Left colon (tissue), 2 donors: Measurements from ENCODE around the gene POU6F1. TPM values are rescaled to one million over a fixed set of nuclear protein-coding genes. Genes with fewer than 3 reads are reported as not detected.
"Not testable (repeated sequence)": the region's sequence is repeated elsewhere in the genome, so short reads cannot be mapped to it uniquely, and the experiment has no call there.

ENCODE experiments used
- ATAC-seq: fragments of 200-7000 bp; cut with Tn5 transposase; one replicate; pipeline ENCODE4 v1.9.1; 2020; ENCODE audit warnings: mild to moderate bottlenecking, moderate library complexity
- DNase-seq, 2 donors: peaks; one replicate each; pipeline ENCODE4 v3.0.0-alpha.2; 2020
- intact Hi-C, 2 donors: fragments of 100-400 bp; cut with DNase I in 1 of 2; cut with micrococcal nuclease in 1 of 2; formaldehyde crosslinking; loops; one replicate each; pipeline versions ENCODE4 v1.11.2 to v1.14.0; 2022; cut with DNase I, micrococcal nuclease
- long read RNA-seq: library from polyadenylated mRNA; unstranded; transcript quantifications from one replicate; pipeline ENCODE4 v2.0.0, GENCODE V29; 2021
- total RNA-seq, 2 donors: library from RNA; stranded (reverse); fragmentation: NEBNext Ultra II Directional; extraction: Animal tissue kit (Norgen Biotek cat#: 25700); gene quantifications; one replicate each; pipeline ENCODE4 v1.2.1, GENCODE V29; 2021
- donor health status: DM: no; HTN: no; CAD: no.
- donor health status: DM: yes; HTN: yes; CAD: no.

The POU6F1 gene, protein sequence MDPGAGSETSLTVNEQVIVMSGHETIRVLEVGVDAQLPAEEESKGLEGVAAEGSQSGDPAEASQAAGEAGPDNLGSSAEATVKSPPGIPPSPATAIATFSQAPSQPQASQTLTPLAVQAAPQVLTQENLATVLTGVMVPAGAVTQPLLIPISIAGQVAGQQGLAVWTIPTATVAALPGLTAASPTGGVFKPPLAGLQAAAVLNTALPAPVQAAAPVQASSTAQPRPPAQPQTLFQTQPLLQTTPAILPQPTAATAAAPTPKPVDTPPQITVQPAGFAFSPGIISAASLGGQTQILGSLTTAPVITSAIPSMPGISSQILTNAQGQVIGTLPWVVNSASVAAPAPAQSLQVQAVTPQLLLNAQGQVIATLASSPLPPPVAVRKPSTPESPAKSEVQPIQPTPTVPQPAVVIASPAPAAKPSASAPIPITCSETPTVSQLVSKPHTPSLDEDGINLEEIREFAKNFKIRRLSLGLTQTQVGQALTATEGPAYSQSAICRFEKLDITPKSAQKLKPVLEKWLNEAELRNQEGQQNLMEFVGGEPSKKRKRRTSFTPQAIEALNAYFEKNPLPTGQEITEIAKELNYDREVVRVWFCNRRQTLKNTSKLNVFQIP
- 1 to 10 TPM; 6.3 to 6.9 TPM for total RNA-seq
- long read RNA-seq, partial matches to known transcripts = 0 of 3 reads
- long read RNA-seq, other reads (novel, unspliced or antisense) = 3 of 3 reads

GRCh38 chr12:51217968-51218606 is at the start of gene POU6F1:
Gene POU6F1, minus strand, starts transcription at chr12:51218062. Its CDS starts 11,226 bp downstream, at chr12:51206836.
- intact Hi-C loops = no loop called here
- ATAC-seq = peak; percentile 88
- peak; percentile 65 to 75 for DNase-seq

- intact Hi-C loops = no loop called here
- no peak for DNase-seq
- ATAC-seq = no peak
Observed at GRCh38 chr12:51265024-51265423, 47.2 kb upstream of the POU6F1 start.

DNA sequence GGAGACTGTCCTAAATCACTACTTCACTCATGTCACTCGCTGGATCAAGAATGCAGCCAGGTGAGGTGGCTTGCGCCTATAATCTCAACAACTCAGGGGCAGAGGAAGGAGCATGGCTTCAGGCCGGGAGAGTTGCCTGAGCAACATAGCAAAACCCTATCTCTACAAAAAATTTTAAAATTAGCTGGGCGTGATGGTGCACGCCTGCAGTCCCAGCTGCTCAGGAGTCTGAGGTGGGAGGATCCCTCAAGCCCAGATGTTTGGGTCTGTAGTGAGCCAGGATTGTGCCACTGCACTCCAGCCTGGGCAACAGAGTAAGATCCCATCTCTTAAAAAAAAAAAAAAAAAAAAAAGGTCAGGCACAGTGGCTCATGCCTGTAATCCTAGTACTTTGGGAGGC is 46.4 kb upstream of the POU6F1 start:
- DNase-seq = no peak
- intact Hi-C loops = no loop called here

DNA sequence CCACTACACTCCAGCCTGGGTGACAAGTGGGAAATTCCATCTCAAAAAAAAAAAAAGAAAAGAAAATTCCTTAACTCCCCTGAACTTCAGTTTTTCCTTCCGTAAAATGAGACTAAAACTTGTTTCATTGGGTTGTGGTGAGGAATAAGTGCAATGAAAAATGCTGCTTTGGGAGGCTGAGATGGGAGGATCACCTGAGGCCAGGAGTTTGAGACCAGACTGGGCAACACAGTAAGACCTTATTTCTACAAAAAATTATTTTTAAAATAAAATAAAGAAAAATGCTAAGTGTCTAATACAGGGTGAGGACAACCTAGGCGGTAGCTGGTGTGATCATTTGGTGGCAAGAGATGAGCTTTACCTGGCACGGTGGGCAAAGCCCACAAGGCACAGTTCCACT is 45.5 kb upstream of the POU6F1 start:
- ATAC-seq (no peak), DNase-seq (no peak)
- intact Hi-C loops = no loop called here

More for the DNA sequence above, 46.4 kb upstream of the POU6F1 start:
- ATAC-seq = no peak

GRCh38 chr12:51262758-51263177 is 44.9 kb upstream of the POU6F1 start:
- ATAC-seq = peak; percentile 94
- DNase-seq = peak; percentile 75 to 85
- intact Hi-C loops = no loop called here

DNA sequence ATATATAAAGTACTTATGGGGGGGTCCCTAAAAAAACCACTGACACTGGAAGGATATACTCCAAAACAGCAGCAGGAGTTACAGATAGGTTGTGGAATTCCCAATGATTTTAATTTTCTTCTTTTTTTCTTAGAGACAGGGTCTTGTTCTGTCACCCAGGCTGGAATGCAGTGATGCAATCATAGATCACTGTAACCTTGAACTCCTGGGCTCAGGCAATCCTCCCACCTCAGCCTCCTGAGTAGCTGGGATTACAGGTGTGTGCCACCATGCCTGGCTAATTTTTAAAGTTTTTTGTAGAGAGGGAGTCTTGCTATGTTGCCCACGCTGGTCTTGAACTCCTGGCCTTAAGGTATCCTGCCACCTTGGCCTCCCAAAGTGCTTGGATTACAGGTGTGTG is 41.7 kb upstream of the POU6F1 start:
- ATAC-seq, DNase-seq: not testable (repeated sequence)
- intact Hi-C loops = loop anchor here in 1 of 2 donors (10.0 kb wide), 1 partner anchor 85 kb away; the partner anchor contains the start of gene CELA1

GRCh38 chr12:51254536-51254935 is 36.7 kb upstream of the POU6F1 start:
- ATAC-seq (no peak), DNase-seq (no peak)
- intact Hi-C loops = loop anchor here in 1 of 2 donors (10.0 kb wide), 1 partner anchor 90 kb away; the partner anchor contains the start of gene CELA1

GRCh38 chr12:51253276-51253675 is 35.4 kb upstream of the POU6F1 start:
- ATAC-seq (no peak), DNase-seq (no peak)
- intact Hi-C loops = loop anchor here in 1 of 2 donors (10.0 kb wide), 1 partner anchor 92 kb away; the partner anchor contains the start of gene CELA1

DNA sequence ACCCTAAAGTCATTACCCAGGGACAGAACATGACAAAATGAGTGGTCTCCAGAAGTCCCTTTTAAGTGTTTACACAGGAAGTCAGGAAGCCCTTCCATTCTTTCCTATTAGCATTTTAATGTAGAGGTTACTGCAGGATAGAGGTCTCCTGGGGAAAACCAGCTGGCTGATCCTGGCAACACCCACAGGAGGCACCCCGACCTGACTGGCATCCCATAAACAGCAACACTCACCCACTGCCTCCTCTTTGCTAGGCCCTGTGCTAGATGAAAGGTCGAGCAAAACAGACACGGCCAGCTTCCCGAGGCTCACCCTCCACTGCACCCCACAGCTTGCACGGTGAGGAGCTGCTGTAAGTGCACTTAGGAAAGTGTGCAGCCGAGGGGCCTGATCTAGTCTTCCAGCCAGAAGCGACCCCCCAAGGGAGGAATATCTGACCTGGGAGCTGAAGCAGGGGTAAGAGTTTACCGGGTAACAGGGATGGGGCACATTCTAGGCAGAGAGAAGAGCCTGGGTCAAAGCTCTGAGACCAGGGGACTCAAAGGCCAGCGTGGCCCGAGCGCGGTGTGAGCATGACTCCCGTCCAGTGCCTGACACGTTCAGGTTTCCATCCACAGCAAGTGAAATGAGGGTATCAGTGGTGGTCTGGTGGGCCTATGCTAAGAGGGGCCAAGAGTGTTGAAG is 29.8 kb upstream of the POU6F1 start:
- peak; percentile 13 for ATAC-seq
- intact Hi-C loops = no loop called here
- no peak for DNase-seq

DNA sequence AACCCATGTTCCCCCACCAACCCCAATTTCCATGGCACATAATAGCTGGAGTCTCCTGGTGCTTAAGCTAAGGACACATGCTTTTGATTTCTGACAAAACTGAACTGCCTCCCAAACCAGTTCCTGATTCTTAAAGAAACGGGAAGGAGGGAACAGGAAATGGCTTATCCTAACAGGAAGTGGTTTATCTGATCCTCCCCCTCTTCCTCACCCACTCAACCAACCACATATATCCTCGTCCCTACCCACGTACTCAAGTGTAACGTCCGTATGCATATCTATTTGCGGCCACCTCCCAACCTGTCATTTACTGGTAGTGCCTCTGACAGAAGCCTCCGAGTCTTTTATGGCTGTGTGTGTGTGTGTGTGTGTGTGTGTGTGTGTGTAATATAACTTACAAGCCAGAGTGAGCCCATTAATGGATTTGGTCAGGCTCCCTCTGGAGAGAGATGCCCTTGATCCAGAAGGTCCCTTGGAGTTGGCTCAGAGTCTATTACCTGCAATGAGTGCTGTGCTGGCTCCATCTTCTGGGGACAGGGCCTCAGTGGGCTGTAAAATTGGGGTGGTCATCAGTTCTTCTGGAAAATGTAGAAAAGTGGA is 28.5 kb upstream of the POU6F1 start:
- intact Hi-C loops = no loop called here
- DNase-seq (no peak), ATAC-seq (peak; percentile 72)

DNA sequence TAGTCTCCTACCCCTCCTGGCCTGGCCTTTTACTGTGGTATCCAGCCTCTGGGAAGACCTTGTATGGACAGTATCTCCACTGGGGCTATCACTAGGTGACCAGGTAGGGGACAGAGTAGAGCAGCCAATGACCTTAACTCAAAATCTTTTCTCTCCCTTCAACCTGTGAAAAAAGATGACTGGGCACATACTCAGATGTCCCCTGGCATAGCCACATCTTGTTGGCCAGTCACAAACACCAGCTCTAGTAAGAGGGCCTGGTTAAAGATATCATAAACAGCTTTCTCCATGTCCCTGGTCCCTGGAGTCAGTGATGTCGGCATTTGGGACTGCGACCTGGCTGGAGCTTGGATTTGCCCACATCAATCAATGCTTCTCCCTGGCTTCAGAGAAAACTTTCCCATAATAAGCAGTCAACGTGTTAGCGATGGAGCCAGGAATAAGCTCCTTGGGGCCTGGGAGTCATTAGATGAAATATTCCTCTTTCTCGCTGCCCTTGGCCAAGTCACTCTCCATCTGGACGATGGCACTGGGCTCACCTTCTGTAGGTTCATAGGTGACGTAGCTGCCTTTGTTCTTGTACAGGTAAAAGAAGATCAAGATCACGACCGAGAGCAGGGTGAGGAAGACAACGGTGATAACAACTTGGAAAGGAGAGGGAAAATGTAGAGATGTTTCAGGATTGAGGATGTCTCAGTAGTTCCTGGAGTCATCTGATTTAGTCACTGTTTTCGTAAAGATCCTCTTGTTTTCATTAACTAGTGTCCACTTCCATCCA is 27.8 kb upstream of the POU6F1 start:
- DNase-seq (no peak), ATAC-seq (no peak)
- intact Hi-C loops = no loop called here

DNA sequence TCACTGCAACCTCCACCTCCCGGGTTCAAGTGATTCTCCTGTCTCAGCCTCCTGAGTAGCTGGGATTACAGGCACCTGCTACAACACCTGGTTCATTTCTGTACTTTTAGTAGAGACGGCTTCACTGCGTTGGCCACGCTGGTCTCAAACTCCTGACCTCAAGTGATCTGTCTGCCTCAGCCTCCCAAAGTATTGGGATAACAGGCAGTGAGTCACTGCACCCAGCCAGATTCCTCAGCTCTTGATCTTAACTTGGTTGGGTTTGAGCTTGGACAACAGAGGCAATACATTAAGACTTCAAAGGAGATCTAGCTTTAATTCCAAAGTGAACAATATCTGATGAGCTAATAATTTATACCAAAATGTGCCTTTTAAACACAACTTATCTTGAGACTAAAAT is 26.4 kb upstream of the POU6F1 start:
- ATAC-seq = no peak
- DNase-seq = no peak
- intact Hi-C loops = no loop called here

DNA sequence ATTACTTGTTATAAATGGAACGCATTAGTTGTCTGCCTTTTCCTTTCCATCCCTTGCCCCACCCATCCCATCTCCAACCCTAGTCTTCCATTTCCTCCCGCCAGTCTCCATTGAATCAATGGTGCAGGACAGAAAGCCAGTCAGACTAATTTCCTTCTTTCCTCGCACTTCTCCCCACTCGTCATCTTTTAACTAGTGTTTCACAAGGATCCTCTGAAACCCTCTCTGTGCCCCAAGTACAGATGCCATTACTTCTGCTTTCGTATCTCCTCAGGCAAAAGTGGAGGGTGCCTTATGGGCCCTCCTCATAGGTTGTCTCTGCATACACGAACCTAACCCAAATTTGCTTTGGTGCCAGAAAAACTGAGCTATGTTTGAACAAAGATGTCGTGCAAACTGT is 25.0 kb upstream of the POU6F1 start:
- DNase-seq (no peak), ATAC-seq (no peak)
- intact Hi-C loops = no loop called here

- DNase-seq (no peak), ATAC-seq (no peak)
- intact Hi-C loops = no loop called here
Observed at GRCh38 chr12:51242120-51242519, 24.3 kb upstream of the POU6F1 start.

GRCh38 chr12:51240971-51241370 is 23.1 kb upstream of the POU6F1 start:
- DNase-seq = no peak
- no peak for ATAC-seq
- intact Hi-C loops = no loop called here

DNA sequence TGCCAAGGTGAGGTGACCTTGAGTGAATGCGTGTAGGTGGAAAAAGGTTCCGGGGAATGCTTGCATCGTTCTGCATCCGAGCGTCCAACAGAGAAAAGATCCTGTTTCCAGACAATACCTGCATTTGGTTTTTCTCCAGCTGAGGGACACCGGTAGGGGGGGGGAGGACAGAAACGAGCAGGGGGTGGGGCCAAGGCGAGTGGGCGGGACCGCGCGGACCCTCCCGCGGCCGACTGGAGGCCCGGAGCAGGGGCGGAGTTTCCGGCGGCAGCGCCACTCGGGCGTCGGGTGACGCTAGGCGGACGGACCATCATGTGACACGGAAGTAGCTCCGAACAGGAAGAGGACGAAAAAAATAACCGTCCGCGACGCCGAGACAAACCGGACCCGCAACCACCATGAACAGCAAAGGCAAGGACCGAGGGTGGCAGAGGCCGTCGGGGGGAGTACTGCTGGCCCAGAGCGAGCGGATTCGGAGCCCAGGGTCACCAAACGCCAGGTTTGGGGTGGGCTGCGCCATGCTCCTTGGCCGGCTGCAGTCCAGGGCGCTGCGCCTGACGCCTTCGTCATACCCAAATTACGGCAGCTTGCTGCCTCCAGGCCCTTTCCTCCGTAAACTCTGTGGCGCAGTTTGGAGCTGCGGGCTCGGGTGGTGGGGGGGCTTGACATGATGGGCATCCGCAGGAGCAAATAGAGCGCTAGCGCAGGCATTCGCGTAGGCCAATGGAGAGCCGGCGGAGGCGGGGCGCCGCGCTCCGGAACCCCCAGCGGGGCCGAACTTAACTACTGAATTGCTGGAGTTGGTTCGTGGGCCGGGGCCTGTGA is 20.9 kb upstream of the POU6F1 start, which contains the start of gene DAZAP2:
Gene DAZAP2, plus strand, starts transcription at position 317 of the 825 bp plus-strand sequence. Its CDS starts 82 bp downstream, at position 399.
- intact Hi-C loops = no loop called here

DNA sequence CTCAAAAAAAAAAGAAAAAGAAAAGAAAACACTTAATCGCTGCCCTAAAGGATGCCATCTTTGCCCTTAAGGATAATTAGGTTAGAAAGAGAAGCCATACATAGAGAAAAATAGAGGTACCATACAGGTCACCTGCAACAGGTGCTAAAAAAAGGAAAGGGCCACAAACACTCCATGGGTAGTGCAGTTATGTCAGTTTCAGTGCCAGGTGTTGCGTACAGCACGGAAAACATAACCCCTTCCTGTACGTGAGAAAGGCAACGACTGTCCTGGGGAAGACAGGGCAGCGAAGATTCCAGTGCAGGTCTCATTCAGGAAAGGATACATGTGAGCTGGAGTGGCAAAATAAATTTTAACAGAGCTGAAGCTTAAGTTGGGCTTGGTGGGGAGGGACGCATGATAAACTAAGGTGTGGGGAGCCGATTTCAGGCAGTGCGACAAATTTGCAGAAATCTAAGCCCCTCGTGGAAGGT is 20.2 kb upstream of the POU6F1 start:
- intact Hi-C loops = no loop called here
- DNase-seq = no peak
- ATAC-seq = peak; percentile 41

More for the DNA sequence above, 20.9 kb upstream of the POU6F1 start, which contains the start of gene DAZAP2:
- DNase-seq (peak; percentile 97 to 98), ATAC-seq (peak; percentile 92)
